B cell (primary cell): ENCODE measurements around the gene TUBA1A. TPM values are rescaled to one million over a fixed set of nuclear protein-coding genes. Genes with fewer than 3 reads are reported as not detected.

Experiments used
- ATAC-seq: fragments of 200-7000 bp; cut with Tn5 transposase; one replicate; pipeline ENCODE4 v1.10.0; 2021; ENCODE audit warnings: low read depth, mild to moderate bottlenecking, moderate number of reproducible peaks, moderate library complexity
- CTCF ChIA-PET: fragments of 350-600 bp; sonication (Branson Sonifier 250); formaldehyde crosslinking; loops from one replicate; lab custom pipeline; 2021; ENCODE audit warnings: antibody characterized with exemption, inconsistent platforms; lab: Charles Lee
- POLR2A ChIA-PET: fragments of 350-600 bp; sonication (Branson Sonifier 250); formaldehyde crosslinking; loops from one replicate; lab custom pipeline; 2021; ENCODE audit warnings: antibody characterized with exemption; lab: Charles Lee
- DNase-seq: peaks from one replicate; pipeline ENCODE4 v3.0.0; 2013
- H2AFZ ChIP-seq: 2 replicates; pipeline ENCODE4 v1.6.1; 2012; ENCODE audit warnings: mild to moderate bottlenecking, low read depth, low read length; ENCODE audit not compliant: insufficient read depth, poor library complexity, severe bottlenecking
- H3K27ac ChIP-seq, 2 donors: 1 replicate in 1 of 2; 2 replicates in 1 of 2; pipeline ENCODE4 v1.5.1; 2012 to 2013; ENCODE audit warnings: low read length in 2 of 2, mild to moderate bottlenecking in 2 of 2, moderate library complexity in 1 of 2
- H3K27me3 ChIP-seq, 4 experiments: fragments of 200-600 bp in 1 of 4; sonication (generic) in 1 of 4; replicated peaks in 1 of 4; 1 replicate in 2 of 4; 2 replicates in 2 of 4; pipeline versions ENCODE4 v1.6.1 to v1.7.0; 2013 to 2016; ENCODE audit warnings: low read length in 3 of 4, mild to moderate bottlenecking in 2 of 4, mixed read lengths in 1 of 4, moderate library complexity in 1 of 4; ENCODE audit not compliant: insufficient read depth in 4 of 4, control insufficient read depth in 3 of 4; ENCODE audit errors: control extremely low read depth in 1 of 4
- H3K36me3 ChIP-seq, 2 experiments: replicated peaks in 1 of 2; 1 replicate in 1 of 2; 2 replicates in 1 of 2; pipeline versions ENCODE4 v1.6.1 to v1.7.1; 2013; ENCODE audit warnings: low read length in 1 of 2; ENCODE audit not compliant: insufficient read depth in 2 of 2, control insufficient read depth in 1 of 2; ENCODE audit errors: control extremely low read depth in 1 of 2, extremely low read depth in 1 of 2
- H3K4me1 ChIP-seq, 2 donors: fragments of 200-600 bp in 1 of 2; sonication (generic) in 1 of 2; 1 replicate in 1 of 2; 2 replicates in 1 of 2; pipeline versions ENCODE4 v1.5.1 to v1.6.1; 2013 to 2017; ENCODE audit warnings: low read length in 2 of 2; ENCODE audit not compliant: control insufficient read depth in 2 of 2, insufficient read depth in 2 of 2
- H3K4me2 ChIP-seq: replicated peaks from 2 replicates; pipeline ENCODE3; 2012; ENCODE audit warnings: mild to moderate bottlenecking, low read depth, low read length; ENCODE audit not compliant: poor library complexity, severe bottlenecking
- H3K4me3 ChIP-seq, 5 experiments: fragments of 200-600 bp in 1 of 5; sonication (generic) in 1 of 5; 1 replicate in 3 of 5; 2 replicates in 2 of 5; pipeline versions ENCODE4 v1.5.1 to v1.7.0; 2011 to 2016; ENCODE audit warnings: low read length in 4 of 5, mild to moderate bottlenecking in 4 of 5, low read depth in 2 of 5, control low read depth in 1 of 5, moderate library complexity in 1 of 5; ENCODE audit not compliant: insufficient read depth in 1 of 5; ENCODE audit errors: control extremely low read depth in 1 of 5, extremely low read depth in 1 of 5
- H3K79me2 ChIP-seq: fragments of 200-600 bp; sonication (generic); one replicate; pipeline ENCODE4 v1.6.0; 2016; ENCODE audit warnings: low read length; ENCODE audit not compliant: control insufficient read depth, insufficient read depth
- H3K9ac ChIP-seq: fragments of 200-600 bp; sonication (generic); 2 replicates; pipeline ENCODE4 v1.6.1; 2017; ENCODE audit warnings: mild to moderate bottlenecking, low read length, moderate library complexity
- H3K9me3 ChIP-seq, 3 donors: one replicate each; pipeline versions ENCODE4 v1.6.1 to v1.7.1; 2013; ENCODE audit warnings: low read length in 2 of 3; ENCODE audit not compliant: control insufficient read depth in 2 of 3, insufficient read depth in 1 of 3; ENCODE audit errors: control extremely low read depth in 1 of 3
- H4K20me1 ChIP-seq: 2 replicates; pipeline ENCODE4 v1.6.0; 2012; ENCODE audit warnings: mild to moderate bottlenecking, low read length; ENCODE audit not compliant: insufficient read depth, control insufficient read depth, poor library complexity, severe bottlenecking
- H3K27ac Mint-ChIP-seq: one replicate; pipeline ENCODE4 v1.8.0; 2021; ENCODE audit warnings: mixed read lengths
- H3K27me3 Mint-ChIP-seq: one replicate; pipeline ENCODE4 v1.8.0; 2021; ENCODE audit warnings: mixed read lengths
- H3K4me1 Mint-ChIP-seq: one replicate; pipeline ENCODE4 v1.8.0; 2021; ENCODE audit warnings: mixed read lengths
- H3K4me3 Mint-ChIP-seq: one replicate; pipeline ENCODE4 v1.8.0; 2021; ENCODE audit warnings: mixed read lengths
- H3K9me3 Mint-ChIP-seq: one replicate; pipeline ENCODE4 v1.8.0; 2022; ENCODE audit warnings: mixed read lengths; ENCODE audit not compliant: insufficient read depth
- EZH2 ChIP-seq: IDR thresholded peaks from 2 replicates; pipeline ENCODE4 v1.6.1; 2012; ENCODE audit warnings: borderline replicate concordance, low read depth, mild to moderate bottlenecking, moderate library complexity, low read length; ENCODE audit not compliant: insufficient read depth, poor library complexity, severe bottlenecking
- WGBS: methylation state at CpG from one replicate; pipeline ENCODE4 v1.1.5; 2013; ENCODE audit warnings: missing lambda C conversion rate; ENCODE audit not compliant: insufficient coverage; 5-methylcytosine and 5-hydroxymethylcytosine counted together
- intact Hi-C: fragments of 100-400 bp; cut with micrococcal nuclease; formaldehyde crosslinking; loops from one replicate; pipeline ENCODE4 v1.10.0; 2022
- polyA plus RNA-seq: library from polyadenylated mRNA; depleted of rRNA; stranded (reverse); fragments of >200 nt; gene quantifications from 2 replicates; pipeline ENCODE4 v1.2.3, GENCODE V29; 2012
- total RNA-seq, 2 donors: library from RNA; stranded (reverse); fragments of 120-200 nt in 1 of 2; gene quantifications; 1 replicate in 1 of 2; 2 replicates in 1 of 2; pipeline versions ENCODE4 v1.2.3 to v1.2.4, GENCODE V29; 2013 to 2022
- TF ChIP-seq, protein P1 (sequence below): fragments of 200-600 bp; IDR thresholded peaks from one replicate; pipeline ENCODE4 v1.8.0; 2022; ENCODE audit warnings: antibody characterized with exemption, mild to moderate bottlenecking

The TUBA1A gene
- total and polyA plus RNA-seq, 2 donors (not counting 1 experiment from before 2014, with no cell fraction given) = 137 to 880 TPM

DNA sequence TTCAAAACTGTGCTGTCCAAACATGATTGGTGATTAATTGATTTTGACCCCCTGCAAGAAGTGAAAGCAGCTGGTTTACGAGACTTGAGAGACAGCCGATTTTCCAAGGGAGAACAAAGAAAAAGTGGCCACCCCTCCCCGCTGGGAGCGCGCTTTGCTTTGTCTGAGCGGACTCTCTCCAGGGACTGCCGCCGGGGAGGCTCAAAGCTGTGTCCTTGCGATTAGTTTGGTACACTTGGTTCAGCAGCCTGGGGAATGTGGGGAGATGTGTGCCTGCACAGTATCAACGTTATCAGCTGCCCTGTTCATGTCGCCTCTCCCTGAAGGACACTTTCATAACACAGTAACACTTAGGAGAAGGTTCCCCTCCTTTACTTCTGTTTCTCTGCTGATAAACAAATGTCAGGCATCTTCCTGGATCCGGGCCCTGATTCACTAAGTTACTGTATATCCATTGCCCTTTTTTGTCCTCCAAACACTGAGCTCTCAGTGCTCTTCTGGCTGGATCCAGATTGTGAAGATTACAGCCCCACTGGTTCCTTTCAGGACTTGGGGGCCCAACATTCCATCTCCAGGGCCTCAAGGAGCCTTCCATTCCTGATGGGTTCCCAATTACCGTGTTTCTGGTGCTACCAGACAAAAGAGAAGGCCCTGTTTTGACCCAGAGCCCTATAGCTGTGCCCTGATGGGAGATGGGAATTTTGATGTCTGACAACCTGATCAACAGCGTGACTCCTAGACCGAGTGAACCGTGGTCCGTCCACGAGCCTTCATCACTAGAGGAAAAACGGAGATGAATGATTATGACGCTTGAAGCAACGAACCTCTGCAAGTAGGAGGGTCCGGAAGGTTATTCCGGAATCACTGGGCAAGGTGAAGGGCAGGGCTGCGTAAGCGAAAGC, 44.3 kb upstream of the TUBA1A start:
- POLR2A ChIA-PET = interaction anchor here (1.4 to 3.6 kb wide), 2 partner anchors 45 to 102 kb away, joined by 5 to 29 read pairs; partner anchors contain the start of gene TUBA1B
- Histone ChIP-seq H3K9me3 (no peaks in the 10 kb centered on the region), H3K4me2 (peak overlapping the region; percentile 76), H3K4me1 (peaks cover 5 to 17% of the 10 kb centered on the region in 2 donors), H3K4me3 (peak overlapping the region; percentile 46 to 72 (median 64)), H3K36me3 (no peaks in the 10 kb centered on the region), H3K79me2 (no peaks in the 10 kb centered on the region), H2AFZ (peak overlapping the region; percentile 83), H3K27ac (peak overlapping the region; percentile 56 to 73), H3K27me3 (no peaks in the 10 kb centered on the region), H4K20me1 (no peaks in the 10 kb centered on the region), H3K9ac (peak overlapping the region; percentile 67)
- Mint-ChIP-seq H3K4me3 (peak overlapping the region; percentile 96), H3K27ac (peak overlapping the region; percentile 90), H3K9me3 (no peaks in the 10 kb centered on the region), H3K4me1 (peaks cover 17% of the 10 kb centered on the region), H3K27me3 (no peaks in the 10 kb centered on the region)
- intact Hi-C loops = no loop called here
- CTCF ChIA-PET = interaction anchor here (0.8 to 11.7 kb wide), 13 partner anchors 9 to 236 kb away, joined by 3 to 152 read pairs (median 4); partner anchors contain the start of genes LMBR1L, RHEBL1, TUBA1A and TUBA1B
- TF ChIP-seq, protein P1, sequence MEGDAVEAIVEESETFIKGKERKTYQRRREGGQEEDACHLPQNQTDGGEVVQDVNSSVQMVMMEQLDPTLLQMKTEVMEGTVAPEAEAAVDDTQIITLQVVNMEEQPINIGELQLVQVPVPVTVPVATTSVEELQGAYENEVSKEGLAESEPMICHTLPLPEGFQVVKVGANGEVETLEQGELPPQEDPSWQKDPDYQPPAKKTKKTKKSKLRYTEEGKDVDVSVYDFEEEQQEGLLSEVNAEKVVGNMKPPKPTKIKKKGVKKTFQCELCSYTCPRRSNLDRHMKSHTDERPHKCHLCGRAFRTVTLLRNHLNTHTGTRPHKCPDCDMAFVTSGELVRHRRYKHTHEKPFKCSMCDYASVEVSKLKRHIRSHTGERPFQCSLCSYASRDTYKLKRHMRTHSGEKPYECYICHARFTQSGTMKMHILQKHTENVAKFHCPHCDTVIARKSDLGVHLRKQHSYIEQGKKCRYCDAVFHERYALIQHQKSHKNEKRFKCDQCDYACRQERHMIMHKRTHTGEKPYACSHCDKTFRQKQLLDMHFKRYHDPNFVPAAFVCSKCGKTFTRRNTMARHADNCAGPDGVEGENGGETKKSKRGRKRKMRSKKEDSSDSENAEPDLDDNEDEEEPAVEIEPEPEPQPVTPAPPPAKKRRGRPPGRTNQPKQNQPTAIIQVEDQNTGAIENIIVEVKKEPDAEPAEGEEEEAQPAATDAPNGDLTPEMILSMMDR = no peak
- TF ChIP-seq EZH2 = no peak
- WGBS = 57% methylated on average over 25 of the region's 25 CpGs
- DNase-seq (no peak), ATAC-seq (no peak)
